Stimulated activated CD4-positive, alpha-beta T cell treated with anti-CD3 and anti-CD28 coated beads, Interleukin-2, amount 100 ng/mL, for 24 hours (primary cell): ENCODE measurements around the gene SELENOK.

ENCODE experiments used
- DNase-seq, 2 donors: peaks; one replicate each; pipeline ENCODE4 v3.0.0-alpha.2; 2020

Gene SELENOK

GRCh38 chr3:53841296-53841695, 50.4 kb downstream of the SELENOK start:
- no peak for DNase-seq

GRCh38 chr3:53837331-53837730, 54.3 kb downstream of the SELENOK start:
- no peak for DNase-seq

- no peak for DNase-seq
Measured at GRCh38 chr3:53836084-53836872, 55.4 kb downstream of the SELENOK start.

GRCh38 chr3:53835257-53835656, 56.4 kb downstream of the SELENOK start:
- no peak for DNase-seq

- DNase-seq: no peak
Measured at GRCh38 chr3:53834429-53835095, 57.1 kb downstream of the SELENOK start.
